WTC11 (cell line): ENCODE results near the gene HLA-C. TPM values are rescaled to one million over a fixed set of nuclear protein-coding genes. Genes with fewer than 3 reads are reported as not detected.

Source experiments
- AR ChIP-seq: fragments of 250-450 bp; sonication (Bioruptor Pico); IDR thresholded peaks from 2 replicates; pipeline ENCODE4 v1.9.0; 2021; ENCODE audit warnings: mild to moderate bottlenecking
- ERG ChIP-seq: fragments of 250-450 bp; sonication (Bioruptor Pico); IDR thresholded peaks from 2 replicates; pipeline ENCODE4 v1.8.0; 2021; ENCODE audit warnings: mild to moderate bottlenecking
- TEAD1 ChIP-seq: sonication (generic); formaldehyde crosslinking; IDR thresholded peaks from 2 replicates; pipeline ENCODE4 v1.8.0; 2022; ENCODE audit warnings: mild to moderate bottlenecking, missing genetic modification reagents
- total RNA-seq: library from RNA; stranded (reverse); gene quantifications from 3 replicates; pipeline ENCODE4 v1.2.3, GENCODE V29; 2021

HLA-C gene
- total RNA-seq, 1 experiment from 2014 or later = 82.9 TPM

DNA sequence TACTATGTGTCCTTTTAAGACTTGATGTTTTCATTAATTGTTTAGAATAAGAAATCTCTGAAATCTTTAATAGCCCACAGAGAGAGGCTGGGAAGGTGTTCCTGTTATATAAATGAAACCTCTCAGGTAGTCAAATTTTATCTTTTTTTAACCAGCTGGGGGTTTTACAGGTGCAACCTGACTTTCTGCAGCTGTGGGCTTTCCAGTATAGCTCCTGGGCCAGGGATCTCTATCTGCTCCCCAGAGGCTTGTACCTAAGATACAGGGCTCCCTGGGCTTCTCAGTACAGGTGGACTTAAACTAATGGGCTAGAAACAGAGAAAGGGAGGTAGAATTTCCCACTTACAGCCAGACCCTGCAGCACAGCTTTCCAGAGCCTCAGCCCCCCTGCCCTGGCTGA lies 49.4 kb downstream of the HLA-C start (continued):
- TF ChIP-seq AR (CRISPR knock-in tag) = no peak
- TF ChIP-seq TEAD1 = no peak
- TF ChIP-seq ERG (CRISPR knock-in tag) = no peak

Other genes with a start within 250 kb of the HLA-C start
- gene C6orf15, start 159.5 kb downstream of the HLA-C start, total RNA-seq = not detected in 3 replicates
- 0.11 to 0.66 TPM (median 0.34 TPM) in 3 replicates for gene PSORS1C1, start 157.3 kb downstream of the HLA-C start, total RNA-seq
- gene CDSN, start 151.6 kb downstream of the HLA-C start, total RNA-seq = not detected in 3 replicates
- gene PSORS1C2, start 133.0 kb downstream of the HLA-C start, total RNA-seq = 0.55 to 0.85 TPM (median 0.78 TPM) in 3 replicates
- gene CCHCR1, start 114.3 kb downstream of the HLA-C start, total RNA-seq = 58.7 to 62.6 TPM (median 61.4 TPM) in 3 replicates
- 10.2 to 12.7 TPM (median 10.7 TPM) in 3 replicates for gene TCF19, start 113.5 kb downstream of the HLA-C start, total RNA-seq
- 2,735 to 3,160 TPM (median 3,135 TPM) in 3 replicates for gene POU5F1, start 101.4 kb downstream of the HLA-C start, total RNA-seq
- gene HLA-B, start 85.1 kb upstream of the HLA-C start, total RNA-seq = 124 to 149 TPM (median 141 TPM) in 3 replicates
- gene MICA, start 131.5 kb upstream of the HLA-C start, total RNA-seq = 11.4 to 12.9 TPM (median 11.7 TPM) in 3 replicates
- 26.9 to 37.0 TPM (median 27.0 TPM) in 3 replicates for gene MICB, start 226.1 kb upstream of the HLA-C start, total RNA-seq